HL-60 (cell line): Measurements from ENCODE around the gene TBL1X.

Experiments used
- CTCF ChIP-seq: IDR thresholded peaks from one replicate; pipeline ENCODE4 v1.5.1; 2011; ENCODE audit warnings: low read length, control low read depth, inconsistent platforms; ENCODE audit not compliant: insufficient read depth
- REST ChIP-seq: IDR thresholded peaks from 2 replicates; pipeline ENCODE4 v1.6.1; 2012; ENCODE audit warnings: low read depth; ENCODE audit not compliant: insufficient replicate concordance

GRCh38 chrX:9516635-9517034 lies 51.8 kb downstream of the TBL1X start:
- no peak for TF ChIP-seq CTCF
- no peak for TF ChIP-seq REST
